Measurements from ENCODE around the gene FSTL1.

- no peak for TF ChIP-seq POLR2A (IDR thresholded peaks at IDR 0.05; ENCODE audit: low read length)
- TF ChIP-seq MAFK (IDR thresholded peaks at IDR 0.05; ENCODE audit: partially characterized antibody): no peak
- TF ChIP-seq, protein P1, sequence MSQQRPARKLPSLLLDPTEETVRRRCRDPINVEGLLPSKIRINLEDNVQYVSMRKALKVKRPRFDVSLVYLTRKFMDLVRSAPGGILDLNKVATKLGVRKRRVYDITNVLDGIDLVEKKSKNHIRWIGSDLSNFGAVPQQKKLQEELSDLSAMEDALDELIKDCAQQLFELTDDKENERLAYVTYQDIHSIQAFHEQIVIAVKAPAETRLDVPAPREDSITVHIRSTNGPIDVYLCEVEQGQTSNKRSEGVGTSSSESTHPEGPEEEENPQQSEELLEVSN (IDR thresholded peaks at IDR 0.05; ENCODE audit: borderline replicate concordance, low read depth): no peak
Measured at GRCh38 chr3:120438216-120438615, 12.6 kb downstream of the FSTL1 start.
